Mononuclear cell (primary cell): ENCODE measurements around the gene MST1. TPM values are rescaled to one million over a fixed set of nuclear protein-coding genes. Genes with fewer than 3 reads are reported as not detected.

Source experiments
- H3K27me3 ChIP-seq: 2 replicates; pipeline ENCODE4 v1.6.0; 2011; ENCODE audit warnings: low read length, control low read depth; ENCODE audit not compliant: insufficient read depth
- H3K4me1 ChIP-seq: 2 replicates; pipeline ENCODE4 v1.5.1; 2011; ENCODE audit warnings: mild to moderate bottlenecking, low read length, control low read depth; ENCODE audit not compliant: insufficient read depth
- H3K4me3 ChIP-seq: 2 replicates; pipeline ENCODE4 v1.5.1; 2011; ENCODE audit warnings: mild to moderate bottlenecking, low read length, moderate library complexity
- H3K9me3 ChIP-seq: 2 replicates; pipeline ENCODE4 v1.5.1; 2011; ENCODE audit warnings: low read depth, mild to moderate bottlenecking, control low read depth, low read length
- total RNA-seq: library from RNA; depleted of rRNA; stranded (reverse); fragments of >200 nt; gene quantifications from one replicate; pipeline ENCODE4 v1.2.3, GENCODE V29; 2012

Gene MST1
- total RNA-seq, 1 donor: 2.1 TPM

GRCh38 chr3:49634736-49635135 is 54.5 kb downstream of the MST1 start:
- H3K27me3 ChIP-seq: no peaks in the 10 kb centered on the region
- H3K4me1 ChIP-seq: no peaks in the 10 kb centered on the region
- peaks cover 5% of the 10 kb centered on the region for H3K9me3 ChIP-seq
- H3K4me3 ChIP-seq: no peak overlapping the region

Other genes starting within 250 kb of the MST1 start
- 9.4 TPM for gene DAG1, start 219.2 kb downstream of the MST1 start, total RNA-seq
- gene BSN, start 135.0 kb downstream of the MST1 start, total RNA-seq: under 0.01 TPM
- 30.7 TPM for gene APEH, start 15.1 kb downstream of the MST1 start, total RNA-seq
- gene RNF123, start 83 bp upstream of the MST1 start, total RNA-seq: 6.2 TPM
- 3.8 TPM for gene AMIGO3, start 30.2 kb upstream of the MST1 start, total RNA-seq
- 13.3 TPM for gene GMPPB, start 34.5 kb upstream of the MST1 start, total RNA-seq
- gene IP6K1, start 97.1 kb upstream of the MST1 start, total RNA-seq: 31.7 TPM
- gene CDHR4, start 110.4 kb upstream of the MST1 start, total RNA-seq: not detected
- gene INKA1, start 113.8 kb upstream of the MST1 start, total RNA-seq: 1.5 TPM
- gene UBA7, start 124.5 kb upstream of the MST1 start, total RNA-seq: 57.9 TPM
- 3.3 TPM for gene TRAIP, start 167.1 kb upstream of the MST1 start, total RNA-seq
- not detected for gene CAMKV, start 180.4 kb upstream of the MST1 start, total RNA-seq
- gene MST1R, start 214.4 kb upstream of the MST1 start, total RNA-seq: 0.10 TPM
- 0.73 TPM for gene MON1A, start 240.3 kb upstream of the MST1 start, total RNA-seq